ENCODE data around the gene AGAP1.

Gene AGAP1

GRCh38 chr2:235493775-235494715 is at the start of gene AGAP1:
TSS of gene AGAP1 (plus strand) at chr2:235494043.
- no peak for DNase-seq

GRCh38 chr2:235444101-235444597 is 49.7 kb upstream of the AGAP1 start:
- DNase-seq: no peak

DNA sequence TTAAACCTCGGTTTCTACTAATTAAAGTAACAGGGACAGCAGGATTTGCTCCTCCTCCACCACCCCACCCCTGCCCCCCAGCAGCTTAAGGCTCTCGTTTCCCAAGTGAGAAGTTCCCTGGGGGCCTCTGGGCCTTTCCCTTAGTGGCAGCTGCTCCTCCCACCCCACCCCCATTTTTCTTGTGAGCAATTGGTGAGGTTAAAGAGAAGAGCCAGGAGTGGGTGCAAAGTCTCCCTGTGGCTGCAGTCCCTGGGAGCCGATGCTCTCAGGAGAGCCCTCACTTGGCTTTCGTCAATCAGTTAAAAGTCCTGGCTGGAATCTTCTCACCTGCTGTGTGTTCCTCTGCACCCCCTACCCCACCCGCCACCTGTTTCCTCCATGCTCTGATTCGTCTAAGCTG is 48.7 kb upstream of the AGAP1 start:
- DNase-seq: no peak

- no peak for DNase-seq
Observed at GRCh38 chr2:235446082-235446481, 47.8 kb upstream of the AGAP1 start.

- no peak for DNase-seq
Observed at GRCh38 chr2:235447210-235447609, 46.6 kb upstream of the AGAP1 start.

DNA sequence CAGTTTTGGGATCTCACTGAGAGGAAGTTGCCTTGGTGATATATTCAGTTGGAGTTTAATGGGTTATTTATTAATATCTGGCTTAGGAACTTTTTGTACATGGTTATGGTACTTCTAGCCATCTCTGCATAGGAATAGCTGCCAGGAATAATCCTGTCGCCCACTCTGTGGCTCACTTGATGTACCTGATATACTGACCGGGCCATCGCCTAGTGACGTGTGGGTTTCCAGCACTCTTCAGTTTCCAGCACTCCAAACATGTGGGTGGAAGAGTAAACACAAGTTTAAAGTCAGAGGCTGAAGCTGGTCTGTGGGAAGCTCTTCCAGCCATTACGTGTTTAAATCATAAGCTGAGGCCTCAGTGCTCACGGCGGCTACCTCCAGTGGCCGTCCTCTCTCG is 44.3 kb upstream of the AGAP1 start:
- DNase-seq: no peak

DNA sequence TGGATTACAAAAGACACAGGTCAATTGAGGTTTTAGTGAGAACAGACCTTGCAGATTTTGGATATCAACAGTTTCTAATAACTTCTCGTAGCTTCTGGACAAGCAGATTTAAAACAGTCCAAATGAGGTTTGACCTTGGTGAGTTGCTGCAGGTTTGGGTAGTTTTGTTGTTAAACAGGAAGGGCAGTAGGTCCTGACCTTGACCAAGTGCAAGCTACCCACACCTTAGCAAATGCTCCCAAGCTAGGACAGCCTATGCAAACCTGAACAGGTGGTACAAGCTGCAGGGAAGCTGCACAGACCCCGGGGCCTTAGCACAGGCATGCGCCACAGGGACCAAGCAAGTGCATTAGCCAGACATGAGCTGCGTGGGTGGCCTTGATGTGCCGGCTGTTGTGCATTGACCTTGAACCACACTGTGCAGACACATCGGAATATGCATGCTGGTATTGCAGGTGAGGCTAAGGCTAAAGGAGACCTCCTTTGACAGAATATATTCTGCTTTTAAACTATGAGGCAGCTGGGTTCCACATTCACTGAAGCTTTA is 40.2 kb upstream of the AGAP1 start:
- no peak for DNase-seq

DNA sequence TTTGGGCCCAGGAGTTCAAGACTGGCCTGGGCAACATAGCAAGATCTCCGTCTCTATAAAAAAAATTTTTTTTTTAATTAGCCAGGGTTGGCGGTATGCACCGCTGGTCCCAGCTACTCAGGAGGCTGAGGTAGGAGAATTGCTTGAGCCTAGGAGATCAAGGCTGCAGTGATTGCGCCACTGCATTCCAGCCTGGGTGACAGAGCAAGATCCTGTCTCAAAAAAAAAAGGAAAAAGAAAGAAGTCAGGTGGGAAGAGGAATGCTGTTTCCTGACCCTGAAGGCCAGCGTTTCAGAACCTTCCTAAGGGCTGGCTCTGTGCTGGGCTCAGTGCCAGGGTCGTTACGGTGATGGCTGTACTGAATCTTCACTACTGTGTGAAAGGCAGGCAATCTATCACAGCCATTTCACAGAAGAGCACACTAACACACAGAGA is 35.0 kb upstream of the AGAP1 start:
- DNase-seq: no peak

DNA sequence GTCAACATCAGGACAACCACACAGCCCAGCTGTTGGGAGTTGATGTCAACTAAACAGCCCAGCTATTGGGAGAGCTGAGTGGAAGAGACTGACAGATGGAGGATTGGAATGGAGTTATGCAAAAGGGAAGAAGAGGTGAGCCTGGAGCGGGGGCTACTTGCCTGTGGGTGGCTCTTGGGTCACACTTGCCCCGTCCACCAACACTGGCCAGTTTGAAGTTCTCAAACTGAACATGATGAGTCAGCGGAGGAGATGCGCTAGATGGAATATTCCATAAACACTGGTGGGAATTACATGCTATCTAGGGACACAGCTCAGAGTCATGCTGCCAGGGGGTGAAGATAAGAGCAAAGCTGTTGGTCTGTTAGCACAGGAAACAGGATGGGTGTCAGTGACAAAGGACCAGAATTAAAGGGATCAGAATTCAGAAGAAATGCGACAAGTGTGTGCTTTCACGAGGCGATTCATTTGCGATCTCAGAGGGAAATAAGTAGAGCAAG is 33.2 kb upstream of the AGAP1 start:
- DNase-seq: no peak

- no peak for DNase-seq
Observed at GRCh38 chr2:235461763-235462414, 32.0 kb upstream of the AGAP1 start.

DNA sequence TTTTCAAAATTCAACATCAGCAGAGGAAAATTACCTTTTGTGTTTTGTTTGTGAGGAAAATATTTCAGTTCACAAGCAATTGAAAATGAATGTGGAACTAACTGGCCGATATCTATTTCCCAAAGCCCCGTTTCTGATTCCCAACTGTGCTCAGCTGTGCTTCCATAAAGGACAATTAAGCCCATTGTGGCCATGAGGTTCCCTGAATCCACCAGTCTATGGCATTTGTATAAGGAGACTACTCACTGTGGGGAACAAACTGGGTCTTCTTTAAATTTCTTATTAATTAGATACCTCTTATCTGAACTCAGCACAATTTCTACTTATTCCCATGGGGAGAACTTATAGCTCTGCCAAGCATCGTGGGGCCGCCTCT is 31.4 kb upstream of the AGAP1 start:
- no peak for DNase-seq

DNA sequence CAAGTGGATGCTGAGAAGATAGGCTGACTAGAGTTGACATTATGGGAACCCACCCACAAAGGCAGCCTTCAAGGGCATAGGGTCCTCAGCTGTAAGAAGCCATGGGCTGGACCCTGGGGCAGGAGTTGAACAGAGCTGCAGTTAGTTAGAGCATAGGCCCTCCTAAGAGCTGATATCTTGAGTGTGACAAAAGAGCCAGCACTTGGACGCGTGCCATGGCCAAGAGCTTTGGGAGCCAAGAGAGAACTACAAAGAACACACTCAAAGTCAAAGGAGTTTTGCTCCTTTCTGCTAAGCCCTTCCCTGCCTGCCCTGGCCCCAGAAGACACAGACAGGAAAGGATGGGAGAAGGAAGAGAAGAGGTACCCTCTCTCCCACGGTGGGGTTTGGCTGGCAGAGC is 29.9 kb upstream of the AGAP1 start:
- DNase-seq: no peak

DNA sequence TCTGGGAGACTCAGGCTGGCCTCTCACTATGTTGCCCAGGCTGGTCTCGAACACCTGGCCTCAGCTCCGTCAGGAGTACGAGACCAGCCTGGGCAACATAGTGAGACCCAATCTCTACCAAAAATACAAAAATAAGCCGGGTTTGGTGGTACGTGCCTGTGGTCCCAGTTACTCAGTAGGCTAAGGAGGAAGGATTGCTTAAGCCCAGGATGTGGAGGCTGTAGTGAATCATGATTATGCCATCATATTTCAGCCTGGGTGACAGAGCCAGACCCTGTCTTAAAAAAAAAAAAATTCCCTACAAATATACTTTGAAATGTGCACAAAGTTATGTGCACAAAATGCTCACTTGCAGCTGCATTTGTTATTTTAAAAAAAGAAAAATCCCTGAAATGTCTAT is 26.3 kb upstream of the AGAP1 start:
- no peak for DNase-seq

DNA sequence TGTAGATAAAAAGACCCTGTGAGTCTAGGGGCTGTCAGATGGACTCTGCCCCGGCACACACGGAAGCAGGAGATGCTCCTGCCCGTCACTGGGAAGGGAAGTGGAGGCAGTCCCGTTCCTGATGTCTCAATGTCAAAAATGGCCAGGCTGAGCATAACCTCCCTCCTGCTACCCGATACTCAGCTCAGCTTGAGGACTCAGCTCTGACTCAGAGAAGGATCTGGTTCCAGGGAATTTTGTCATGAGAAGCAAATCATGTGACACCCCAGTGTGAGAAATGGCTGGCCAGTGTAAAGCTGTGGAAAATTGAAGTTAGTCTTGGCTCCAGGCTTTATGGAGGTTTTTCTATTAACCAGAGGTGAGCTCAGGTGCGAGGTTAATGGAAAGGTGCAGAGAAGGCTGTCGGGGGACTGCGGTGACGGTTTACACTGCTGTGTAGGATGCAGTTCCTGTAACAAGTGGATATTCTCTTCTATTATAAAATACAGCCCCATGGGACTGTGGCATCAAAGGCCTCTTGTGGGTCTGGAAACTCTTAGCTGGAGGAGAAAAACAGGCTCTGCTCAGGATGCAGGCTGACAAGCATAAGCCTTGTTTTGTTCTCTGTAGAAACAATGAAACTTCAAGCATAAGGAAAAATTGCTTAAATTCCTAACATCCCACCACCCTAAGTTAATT is 24.7 kb upstream of the AGAP1 start:
- no peak for DNase-seq

DNA sequence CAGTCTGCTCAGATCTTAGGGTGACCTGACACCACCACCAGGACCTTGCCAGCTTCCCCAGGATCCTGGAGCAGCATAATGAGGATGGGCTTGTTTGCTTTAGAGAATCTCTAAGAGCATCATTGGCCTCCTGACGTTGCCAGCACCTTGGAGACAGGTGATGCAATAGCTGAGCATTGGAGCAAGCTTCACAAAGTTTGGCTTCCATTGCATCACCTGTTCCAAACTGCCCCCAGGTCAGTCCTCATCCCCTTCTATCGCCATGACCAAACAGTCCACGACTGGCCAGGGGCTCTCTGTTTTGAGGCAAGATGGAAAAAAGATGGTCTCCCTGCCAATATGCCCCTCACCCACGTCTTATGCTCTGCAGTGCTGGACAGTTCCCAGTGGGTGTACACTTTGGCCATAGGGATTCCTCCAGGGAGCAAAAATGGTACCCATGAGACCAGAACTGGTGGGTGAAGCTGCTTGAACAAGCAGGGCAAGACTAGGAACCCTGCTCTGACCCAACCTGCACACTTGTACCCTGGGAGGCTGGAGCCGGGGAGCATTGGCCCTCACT is 22.6 kb upstream of the AGAP1 start:
- DNase-seq: no peak

DNA sequence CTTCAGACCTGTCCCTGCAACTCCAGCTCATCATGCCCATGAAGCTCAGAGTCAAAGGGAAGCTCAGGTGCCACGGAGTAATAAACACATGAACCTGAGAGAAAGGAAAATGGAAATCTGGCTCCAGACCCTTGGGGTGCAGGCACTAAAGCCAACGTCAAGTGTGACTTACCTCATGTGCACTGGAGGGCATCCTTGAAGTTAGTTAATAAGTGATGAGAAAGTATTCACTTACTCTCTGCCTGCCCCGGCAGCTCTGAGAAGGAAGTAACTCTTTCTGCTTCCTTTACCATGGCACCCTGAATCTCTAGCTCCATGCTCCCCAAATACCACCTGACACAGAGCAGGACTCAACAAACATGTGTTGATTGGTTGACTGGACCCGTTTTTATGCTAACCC is 21.4 kb upstream of the AGAP1 start:
- no peak for DNase-seq

DNA sequence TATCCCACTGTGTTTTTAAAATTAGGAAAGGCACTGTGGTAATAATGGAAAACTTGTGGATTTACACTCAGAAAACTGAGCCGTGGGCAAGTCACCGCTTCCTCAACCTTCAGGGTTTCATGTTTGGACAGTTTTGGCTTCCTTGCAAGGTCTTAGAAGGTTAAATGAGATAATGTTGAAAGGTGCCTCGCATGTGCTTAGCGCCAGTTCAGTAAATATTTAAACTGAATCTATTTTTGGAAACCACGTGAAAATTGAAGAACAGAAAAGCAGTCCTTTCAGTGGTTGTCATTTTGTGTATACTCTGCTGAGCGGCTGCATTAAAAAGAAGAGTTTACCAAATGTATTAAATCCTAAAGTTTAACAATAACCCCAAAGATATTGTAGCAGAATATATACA is 15.2 kb upstream of the AGAP1 start:
- DNase-seq: no peak

- no peak for DNase-seq
Observed at GRCh38 chr2:235479604-235480003, 14.2 kb upstream of the AGAP1 start.

GRCh38 chr2:235480614-235481013 is 13.2 kb upstream of the AGAP1 start:
- DNase-seq: no peak

DNA sequence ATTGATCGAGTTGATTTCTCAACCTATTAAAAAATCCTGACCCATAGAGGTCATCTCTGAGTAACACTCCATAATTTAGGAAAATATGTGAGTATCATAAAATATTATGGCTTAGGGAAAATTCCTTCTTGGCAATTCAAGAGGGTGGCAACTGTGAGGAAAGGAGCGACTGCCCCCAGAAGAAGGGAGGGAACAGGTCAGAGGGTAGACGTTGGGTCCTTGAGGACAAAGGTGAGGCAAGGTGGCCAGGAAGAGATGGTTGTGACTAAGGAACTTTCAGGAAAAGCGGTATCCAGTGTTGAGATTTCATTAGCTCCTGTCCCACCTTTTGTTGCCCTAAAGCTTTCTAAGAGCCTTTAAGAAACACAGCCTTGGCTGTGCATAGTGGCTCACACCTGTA is 10.5 kb upstream of the AGAP1 start:
- no peak for DNase-seq

DNA sequence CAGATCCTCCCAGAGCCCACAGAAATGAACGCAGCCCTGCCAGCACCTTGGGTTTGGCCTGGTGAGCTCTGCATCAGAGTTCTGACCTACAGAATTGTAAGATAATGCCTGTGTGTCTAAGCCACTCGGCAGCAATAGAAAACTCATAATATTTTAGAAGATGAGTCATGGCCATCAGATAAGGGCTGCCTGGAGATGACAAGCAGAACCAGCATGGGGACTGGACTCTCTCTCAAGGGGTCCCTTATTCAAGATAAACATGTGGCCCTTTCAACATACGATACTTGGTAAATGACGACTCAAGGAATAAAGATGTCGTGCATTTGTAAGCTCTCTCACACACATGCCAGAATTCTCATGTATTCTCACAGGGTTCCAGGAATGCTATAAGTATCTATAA is 8.5 kb upstream of the AGAP1 start:
- DNase-seq: no peak

- DNase-seq: no peak
Observed at GRCh38 chr2:235486729-235487128, 7.1 kb upstream of the AGAP1 start.

- DNase-seq: no peak
Observed at GRCh38 chr2:235489897-235490296, 3.9 kb upstream of the AGAP1 start.
